HG03280 (cell line): Measurements from ENCODE around the gene CRTC1.

Source experiments
- ATAC-seq: cut with Tn5 transposase; IDR thresholded peaks from one replicate; pipeline ENCODE4 v1.9.1; 2021; ENCODE audit warnings: mild to moderate bottlenecking, moderate library complexity; ENCODE audit not compliant: unreplicated experiment

Gene CRTC1

DNA sequence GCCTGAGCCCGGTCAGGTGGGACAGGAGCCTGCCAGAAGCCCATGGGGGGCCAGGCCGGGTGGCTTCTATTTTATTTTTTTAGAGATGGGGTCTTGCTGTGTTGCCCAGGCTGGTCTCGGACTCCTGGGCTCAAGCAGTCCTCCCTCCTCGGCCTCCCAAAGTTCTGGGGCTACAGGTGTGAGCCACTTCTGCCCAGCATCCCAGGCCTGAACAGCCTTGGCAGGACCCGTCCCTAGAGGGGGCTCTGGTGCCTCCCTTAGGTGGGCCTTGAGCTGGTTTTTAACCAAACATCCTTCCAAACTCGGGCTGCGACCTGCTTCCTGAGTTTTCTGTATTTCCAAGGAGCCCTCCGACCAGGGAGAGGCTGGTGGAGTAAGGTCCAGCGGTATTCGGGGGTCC, 97.2 kb downstream of the CRTC1 start:
- ATAC-seq: no peak

DNA sequence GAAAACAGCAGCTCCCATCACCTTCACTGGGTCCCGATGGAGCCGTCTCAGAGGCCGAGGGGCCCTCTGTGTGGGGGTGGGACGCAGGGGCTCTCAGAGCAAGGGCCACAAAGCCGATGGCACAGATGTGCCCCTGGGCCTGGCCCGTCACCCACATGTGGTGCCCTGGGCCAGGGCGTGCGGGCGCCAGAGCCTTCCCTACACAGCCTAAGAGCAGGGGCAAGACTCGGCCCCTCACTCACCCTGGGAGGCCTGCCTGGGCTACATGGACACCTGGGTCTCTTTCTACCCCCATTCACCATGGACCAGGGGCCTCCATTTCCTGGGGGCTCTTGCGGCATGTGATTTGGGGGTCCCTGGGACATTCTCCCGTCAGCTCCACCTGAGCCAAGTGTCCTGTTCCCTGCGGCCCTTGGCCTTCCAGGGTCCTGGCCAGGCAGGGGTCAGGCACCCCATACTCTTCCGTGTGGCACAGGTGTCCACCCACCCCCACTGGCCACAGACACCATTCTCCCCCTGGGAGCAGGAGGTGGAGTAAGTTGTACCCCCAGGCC, 97.6 kb downstream of the CRTC1 start:
- no peak for ATAC-seq

DNA sequence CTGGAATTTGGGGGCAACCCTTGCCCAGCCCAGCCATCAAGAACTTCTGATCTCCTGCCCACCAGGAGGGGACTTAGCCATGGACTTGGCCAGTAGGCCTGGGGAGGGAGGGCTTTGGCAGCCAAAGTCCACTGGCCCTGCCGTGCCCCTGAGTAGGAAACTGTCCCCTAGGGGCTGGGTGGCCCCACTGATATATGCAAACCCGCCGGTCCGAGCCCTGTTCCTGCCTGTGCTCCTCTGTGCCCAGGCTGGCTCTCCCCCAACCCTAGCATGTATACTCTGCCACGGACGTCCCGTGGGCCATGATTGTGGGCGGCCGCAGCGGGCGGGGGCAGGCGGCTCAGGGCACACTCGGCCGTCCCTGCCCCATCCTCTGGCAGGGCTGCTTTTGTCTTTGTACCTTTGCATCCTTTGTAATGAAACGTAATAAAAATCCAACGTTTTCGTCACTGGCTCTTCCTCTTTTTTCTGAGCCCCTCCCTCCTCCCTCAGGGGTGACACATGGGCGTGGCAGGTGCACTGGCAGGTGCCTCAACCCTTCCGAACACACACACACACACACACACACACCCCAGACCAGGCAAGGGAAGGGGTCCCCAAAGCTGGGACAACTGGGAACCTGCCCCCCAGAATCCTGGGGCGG, 98.5 kb downstream of the CRTC1 start:
- no peak for ATAC-seq

DNA sequence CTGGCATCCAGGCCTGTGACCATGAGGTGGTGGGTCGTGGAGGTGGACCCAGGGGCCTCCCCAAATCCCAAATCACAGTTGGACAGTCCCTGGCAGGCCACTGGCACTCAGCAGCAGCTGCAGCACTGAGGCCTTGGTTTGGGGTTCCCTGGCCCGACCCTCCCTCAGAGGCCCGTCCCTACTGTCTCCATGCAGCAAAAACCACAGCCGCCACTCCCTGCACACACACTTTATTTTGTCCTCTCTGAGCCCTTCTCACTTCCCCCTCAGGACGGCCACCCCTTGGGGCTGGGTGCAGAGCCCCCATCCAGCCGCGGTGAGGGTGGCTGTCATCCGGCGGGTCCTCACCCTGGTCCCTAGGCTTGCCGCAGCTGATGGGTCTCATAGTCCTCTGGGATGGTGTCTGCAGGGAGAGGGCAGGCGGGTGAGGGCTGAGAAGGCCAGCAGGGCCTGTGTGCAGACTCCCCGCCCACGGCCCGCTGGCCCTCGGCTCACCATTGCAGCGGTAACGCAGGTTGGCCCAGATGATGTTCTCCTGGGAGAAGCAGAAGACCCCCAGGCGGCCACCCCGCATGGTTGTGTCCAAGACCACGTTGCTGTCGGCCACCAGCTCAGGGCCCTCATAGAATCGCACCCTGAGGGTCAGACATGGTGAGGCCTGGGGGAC, 99.2 kb downstream of the CRTC1 start:
- no peak for ATAC-seq

DNA sequence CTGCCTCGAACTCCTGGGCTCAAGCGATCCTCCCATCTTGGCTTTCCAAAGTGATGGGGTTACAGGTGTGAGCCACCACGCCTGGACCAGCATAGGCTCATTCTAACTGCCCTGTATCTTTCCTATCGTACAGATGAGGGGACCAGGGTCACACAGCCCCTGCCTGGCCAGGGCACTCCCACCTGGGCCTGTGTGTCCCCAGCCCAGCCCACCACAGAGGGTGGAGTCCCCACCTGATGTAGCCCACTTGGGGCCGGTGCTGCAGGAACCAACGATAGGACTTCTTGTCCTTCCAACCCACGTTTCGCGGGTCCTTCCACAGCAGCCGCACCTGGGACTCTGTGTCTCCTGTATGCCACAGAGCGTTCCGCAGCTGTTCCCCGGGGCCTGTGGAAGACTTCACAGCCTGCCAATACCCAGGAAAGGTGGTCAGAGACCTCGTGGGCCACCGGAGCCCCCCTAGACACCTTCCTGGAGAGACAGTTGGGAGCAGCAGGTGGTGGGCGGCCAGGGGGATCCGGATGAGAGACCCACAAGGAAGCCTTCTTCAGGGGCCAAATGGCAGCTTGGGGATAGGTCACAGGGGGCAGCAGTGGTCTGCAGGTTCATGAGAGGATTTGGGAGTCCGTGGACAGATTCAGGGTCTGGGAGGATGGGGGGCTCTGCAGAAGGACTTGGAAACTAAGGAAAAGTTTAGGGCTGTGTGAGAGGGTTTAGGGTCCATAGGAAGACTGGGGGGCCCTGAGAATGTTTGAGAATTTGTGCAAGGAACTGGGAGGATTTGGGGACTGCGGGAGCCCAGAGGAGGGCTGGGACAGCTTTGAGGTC, 100.7 kb downstream of the CRTC1 start:
- no peak for ATAC-seq

DNA sequence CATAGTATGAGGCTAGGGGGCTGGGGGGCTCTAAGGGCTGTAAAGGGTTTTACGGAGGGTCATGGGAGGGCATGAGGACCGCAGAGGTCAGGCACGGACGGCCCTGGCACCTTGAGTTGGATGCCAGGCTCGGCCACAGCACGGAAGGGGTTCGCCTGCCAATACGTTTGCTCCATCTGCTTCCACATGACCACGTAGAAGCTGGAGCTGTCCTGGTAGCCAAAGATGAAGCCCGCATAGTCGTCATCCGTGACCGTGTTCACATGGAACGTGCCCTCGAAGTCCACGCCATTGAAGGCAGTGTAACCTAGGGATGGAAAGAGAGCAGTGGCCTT, 101.3 kb downstream of the CRTC1 start:
- no peak for ATAC-seq

DNA sequence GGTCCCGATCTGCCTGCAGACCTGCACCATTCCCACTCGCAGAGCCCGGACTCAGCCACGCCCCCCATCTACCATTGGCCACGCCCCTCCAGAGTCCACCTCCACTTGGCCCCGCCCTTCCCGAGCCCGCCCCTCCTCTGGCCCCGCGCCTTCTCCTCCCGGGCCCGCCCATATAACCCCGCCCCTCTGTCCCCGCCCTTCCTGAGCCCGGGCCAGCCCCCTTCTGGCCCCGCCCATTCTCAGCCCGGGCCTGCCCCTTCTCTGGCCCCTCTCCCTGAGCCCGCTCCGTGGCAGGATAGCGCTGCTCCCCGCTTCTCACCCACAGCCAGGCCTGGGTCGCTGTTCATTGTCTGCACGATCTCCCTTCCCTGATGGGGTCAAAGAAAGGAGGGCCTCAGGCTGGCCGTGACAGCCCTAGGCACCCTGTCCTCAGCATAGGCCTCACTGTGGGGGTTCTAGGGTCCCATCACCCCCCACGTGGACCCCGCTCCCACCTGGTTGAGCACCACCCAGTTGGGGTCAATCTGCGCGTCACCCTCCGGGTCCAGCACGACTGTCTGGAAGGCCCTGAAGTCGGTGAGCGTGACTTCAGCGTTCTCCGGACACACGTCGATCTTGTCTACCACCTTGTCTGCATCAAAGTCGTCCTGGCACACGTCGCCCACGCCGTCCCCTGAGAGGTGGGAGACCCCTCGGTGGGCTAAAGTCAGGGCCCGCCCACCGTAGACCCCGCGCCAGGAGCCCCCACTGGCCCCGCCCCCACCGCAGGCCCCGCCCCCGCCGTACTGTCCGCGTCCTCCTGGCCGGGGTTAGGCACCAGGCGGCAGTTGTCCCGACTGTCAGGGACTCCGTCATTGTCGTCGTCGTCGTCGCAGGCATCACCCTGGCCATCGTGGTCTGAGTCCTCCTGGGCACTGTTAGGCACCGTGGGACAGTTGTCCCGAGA, 102.0 kb downstream of the CRTC1 start:
- ATAC-seq: no peak

DNA sequence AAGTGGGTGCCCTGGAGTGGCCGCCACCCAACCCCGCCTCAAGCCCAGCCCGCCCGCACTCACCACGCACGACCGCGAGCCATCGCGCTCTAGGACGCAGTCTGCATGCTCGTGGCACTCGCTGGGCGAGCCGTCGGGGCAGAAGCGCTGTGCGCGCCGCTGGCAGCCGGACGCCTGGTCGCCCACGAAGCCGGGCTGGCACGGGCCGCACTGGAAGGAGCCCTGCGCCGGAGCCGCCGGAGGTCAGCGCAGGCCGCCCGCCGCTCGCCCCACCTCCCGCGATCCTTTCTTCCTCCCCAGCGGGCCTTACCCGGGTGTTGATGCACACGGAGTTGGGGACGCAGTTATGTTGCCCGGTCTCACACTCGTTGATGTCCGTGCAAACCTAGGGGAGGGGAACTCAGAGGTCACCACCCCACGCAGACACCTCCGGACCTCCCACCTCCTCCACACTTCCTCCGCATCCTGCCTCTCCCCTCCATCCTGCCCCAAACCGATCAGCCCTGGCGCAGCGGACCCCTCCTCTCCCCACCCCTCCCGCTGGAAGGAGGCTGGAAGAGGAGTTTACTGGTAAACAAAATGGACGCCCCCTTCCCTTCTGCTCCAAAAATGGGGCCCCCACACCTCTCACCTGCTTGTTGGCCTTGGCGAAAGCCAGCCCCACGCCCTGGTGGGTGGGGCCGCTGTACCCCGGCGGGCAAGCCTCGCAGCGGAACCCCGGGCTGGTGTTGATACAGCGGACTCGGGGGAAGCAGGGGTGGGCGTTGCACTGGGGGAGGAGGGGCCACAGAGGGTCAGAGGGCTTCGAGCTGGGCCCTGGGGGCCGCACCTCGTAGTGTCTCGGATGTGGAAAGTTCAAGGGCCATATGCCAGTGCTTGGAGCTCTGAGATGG, 105.3 kb downstream of the CRTC1 start:
- no peak for ATAC-seq

DNA sequence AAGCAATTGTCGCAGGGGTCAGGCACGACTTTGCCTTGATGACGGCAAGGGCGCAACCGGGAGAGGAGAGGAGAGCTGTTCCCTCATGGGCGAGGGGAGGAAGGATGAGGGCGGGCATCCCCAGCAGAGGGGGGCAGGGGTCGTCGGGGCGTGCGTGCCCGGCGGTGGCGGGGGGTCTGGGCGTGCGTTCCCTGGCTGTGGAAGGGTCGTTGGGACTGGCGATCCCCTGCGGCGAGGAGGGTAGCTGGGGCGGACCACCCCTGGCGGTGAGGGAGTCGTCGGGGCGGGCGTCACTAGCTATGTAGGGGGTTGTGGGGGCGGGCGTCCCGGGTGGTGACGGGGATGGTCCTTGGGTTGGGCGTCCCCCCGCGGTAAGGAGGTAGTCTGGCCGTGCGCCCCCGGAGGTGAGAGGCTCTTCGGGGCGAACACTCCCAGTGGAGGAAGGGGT, 106.0 kb downstream of the CRTC1 start:
- no peak for ATAC-seq

DNA sequence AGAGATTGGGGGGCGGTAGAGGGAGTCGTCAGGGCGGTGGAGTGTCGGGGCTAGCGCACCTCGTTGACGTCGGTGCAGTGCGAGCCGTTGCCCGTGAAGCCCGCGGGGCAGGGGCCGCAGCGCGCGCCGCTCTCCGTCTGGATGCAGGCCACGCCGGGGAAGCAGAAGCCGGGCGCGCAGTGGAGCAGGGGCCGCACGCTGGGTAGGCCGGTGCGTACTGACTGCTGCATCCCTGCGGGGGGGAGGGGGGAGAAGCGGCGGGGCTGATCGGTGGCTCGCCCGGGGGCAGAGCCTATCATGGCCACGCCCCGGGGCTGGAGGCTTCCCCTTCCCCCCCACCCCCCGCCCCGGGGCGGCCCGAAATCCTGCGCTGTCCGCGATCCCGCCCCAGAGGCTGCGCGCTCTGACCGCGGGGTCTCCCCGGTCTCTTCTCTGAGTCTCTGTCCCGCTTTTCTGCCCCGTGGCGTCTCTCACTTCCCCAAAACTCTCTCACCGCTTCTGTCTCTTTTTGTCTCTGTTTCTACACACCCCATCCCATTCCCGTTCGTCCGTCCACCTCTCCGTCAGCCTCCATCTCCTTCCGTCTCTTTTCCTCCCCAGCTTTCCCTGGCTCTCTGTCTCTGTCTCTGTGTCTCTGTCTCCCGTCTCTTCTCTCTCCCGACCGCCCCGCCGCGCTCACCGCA, 106.5 kb downstream of the CRTC1 start:
- no peak for ATAC-seq

DNA sequence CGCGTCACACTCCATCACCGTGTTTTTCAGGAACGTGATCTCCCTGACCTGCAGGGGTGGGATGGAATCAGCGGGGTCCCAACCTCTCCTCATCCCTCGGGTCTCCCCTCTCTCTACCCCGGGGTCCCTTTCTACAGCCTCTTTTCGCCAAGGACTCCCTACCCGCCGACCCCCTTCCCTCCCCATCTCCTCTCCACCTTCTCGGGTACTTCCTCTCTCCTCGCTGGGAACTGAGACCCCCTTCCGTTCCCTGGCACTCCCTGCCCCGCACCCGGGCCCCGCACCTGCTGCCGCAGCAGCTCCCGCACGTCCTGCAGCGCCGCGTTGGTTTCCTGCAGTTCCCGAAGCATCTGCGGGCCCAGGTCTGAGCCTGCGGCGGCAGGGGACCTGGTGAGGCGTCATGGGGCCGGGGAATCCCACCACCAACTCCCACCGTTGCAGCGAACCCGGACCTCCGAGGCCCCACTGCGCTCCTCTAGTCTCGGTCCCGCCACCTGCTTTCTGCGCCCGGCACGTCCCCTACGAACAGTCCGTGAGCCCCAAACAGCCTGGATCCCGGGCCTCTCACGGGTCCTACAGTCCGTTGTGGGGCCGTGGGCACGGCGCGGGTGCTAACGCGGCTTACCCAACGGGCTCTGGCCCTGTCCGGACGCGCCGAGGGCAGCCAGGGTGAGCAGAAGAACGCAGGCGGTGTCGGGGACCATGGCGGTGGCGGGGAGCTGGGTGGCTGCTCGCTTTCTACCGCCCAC, 107.3 kb downstream of the CRTC1 start, which contains the start of gene COMP:
Gene COMP (minus strand): TSS at position 740 of the 749 bp plus-strand sequence. CDS start 36 bp downstream, at position 704.
- ATAC-seq: no peak

DNA sequence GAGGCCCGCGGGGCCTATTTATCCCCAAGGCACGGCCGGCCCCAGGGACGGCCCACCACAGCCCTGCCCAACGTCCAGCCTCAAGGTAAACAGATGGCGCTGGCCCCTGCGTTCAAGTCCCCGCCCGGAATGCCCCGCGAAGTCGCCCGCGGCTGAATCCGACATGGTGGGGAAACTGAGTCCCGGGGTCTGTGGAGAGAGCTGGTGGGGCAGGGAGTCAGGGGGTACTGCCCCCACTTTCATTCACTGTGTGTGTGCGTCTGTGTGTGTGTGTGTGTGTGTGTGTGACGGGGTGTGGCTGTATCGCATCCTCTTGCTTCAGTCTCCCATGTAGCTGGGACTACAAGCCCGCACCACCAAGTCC, 107.8 kb downstream of the CRTC1 start:
- no peak for ATAC-seq

DNA sequence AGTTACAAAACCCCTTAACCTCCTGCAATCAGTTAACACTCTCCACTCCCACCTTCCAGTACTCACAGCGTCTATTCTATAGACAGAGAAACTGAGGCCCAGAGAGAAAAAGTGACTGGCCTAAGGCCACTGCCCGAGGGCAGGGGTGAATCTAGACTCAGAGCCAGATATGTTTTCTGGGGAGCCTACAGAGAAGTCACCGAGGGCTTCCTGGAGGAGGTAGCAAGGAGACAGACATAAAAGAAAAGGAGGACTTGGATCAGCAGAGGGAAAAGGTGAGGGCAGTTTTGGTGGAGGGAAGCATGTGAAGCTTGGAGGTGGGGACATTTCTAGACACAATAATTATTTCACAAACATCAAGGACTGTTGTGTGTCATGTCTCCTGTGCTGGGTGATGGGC, 109.2 kb downstream of the CRTC1 start:
- ATAC-seq: no peak

DNA sequence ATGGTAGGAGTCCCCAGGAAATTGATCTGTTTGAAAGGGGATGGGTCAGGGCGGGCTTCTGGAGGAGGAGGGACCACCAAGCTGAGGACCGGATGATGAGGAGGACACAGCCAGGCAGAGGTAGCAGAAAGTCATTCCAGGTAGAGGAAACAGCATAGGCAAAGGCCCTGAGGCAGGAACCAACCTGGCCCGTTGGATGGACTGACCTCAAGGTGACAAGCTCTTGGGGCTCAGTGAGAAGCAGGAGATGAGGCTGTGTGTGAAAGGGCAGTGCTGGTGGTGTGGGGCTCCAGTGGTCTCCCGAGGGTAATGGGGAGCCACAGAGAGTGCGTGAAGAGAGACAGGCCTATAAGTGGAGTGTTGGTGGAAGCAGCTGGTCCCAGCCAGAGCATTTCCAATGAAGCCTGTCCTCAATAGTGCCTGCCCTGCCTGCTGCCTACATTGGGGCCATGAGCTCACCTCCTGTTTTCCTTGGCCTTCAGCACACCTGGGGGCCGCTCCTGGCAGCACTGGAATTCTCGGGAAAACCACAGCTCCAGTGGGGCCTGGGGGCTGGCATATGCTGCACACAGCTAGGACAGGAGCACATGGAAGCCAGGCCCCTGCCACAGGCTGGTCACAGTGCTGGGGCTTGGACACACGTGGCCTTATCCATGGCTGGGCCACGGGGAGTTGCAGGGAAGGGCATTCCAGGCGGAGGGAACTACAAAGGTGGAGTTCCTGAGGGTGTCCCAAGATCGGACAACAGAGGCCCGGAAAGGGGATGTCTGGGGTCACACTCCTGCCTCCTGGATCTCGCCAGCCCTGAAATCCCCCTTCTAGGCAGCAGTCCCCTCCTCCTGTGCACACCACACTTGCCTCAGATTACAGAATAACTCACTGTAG, 109.9 kb downstream of the CRTC1 start:
- ATAC-seq: no peak

DNA sequence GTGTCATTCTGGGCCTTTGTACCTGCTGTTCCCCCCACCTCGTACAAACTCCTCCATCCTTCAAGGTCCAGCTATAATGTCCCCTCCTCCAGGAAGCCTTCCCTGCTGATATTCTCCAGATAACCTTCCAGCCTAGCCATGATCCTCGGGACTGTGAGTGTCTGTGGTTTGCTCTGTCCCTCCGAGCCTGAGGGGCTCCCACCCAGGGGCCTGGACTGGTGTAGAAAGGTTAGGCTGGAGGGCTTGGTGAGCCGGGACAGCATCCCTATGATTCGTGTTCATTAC, 110.5 kb downstream of the CRTC1 start:
- no peak for ATAC-seq

DNA sequence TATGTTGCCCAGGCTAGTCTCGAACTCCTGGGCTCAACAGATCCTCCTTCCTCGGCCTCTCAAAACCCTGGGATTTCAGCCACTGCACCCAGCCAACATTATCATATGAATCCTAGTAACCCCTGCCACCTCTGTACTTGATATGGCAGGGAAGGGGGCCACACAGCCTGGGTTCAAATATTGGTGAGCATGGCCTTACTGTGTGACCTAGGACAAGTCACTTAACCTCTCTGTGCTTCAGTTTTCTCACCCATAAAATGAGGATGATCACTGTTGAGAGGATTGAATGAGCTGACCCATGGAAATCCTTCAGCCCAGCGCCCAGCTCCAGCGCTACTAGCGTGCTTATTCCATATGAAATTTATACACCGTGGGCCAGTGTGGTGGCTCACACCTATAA, 111.2 kb downstream of the CRTC1 start:
- ATAC-seq: no peak

DNA sequence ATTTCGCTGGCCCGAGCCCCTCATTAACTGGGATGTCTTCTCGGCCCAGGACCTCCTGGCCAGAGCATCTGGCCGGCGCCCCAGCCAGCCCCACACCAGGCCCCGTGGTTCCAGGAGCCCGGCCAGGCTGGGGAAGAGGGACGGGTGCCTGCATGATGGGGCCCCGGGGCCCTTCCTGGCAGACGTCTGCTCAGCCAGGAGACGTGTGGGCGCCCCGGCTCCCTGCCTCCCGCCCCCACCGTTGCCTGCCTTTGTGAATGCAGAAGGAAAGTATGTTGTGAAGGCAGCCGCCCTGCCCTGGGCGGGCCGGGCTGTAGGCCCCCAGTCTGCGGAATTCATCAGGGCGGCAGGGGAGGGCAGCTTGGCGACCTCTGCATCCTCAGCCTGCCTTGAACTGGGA, 112.1 kb downstream of the CRTC1 start:
- ATAC-seq: no peak

DNA sequence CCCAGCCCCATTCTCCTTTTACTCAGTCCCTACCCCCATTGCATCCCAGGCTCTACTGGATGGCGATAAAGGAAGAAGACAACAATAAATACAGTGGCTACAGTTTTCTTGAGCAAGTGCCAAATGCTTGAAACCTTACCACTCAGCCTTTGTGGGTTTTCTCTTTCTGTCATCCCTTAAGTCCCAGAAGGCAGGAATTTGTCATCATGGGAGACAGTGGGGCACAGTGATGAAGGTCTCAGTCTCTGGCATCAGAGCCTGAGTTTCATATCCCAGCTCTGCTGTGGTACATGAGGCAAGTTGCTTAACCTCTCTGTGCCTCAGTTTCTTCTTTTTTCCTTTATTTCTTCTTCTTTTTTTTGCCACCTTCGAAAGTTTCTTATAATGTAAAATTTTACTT, 112.8 kb downstream of the CRTC1 start:
- no peak for ATAC-seq
